HG03159 (cell line): ENCODE results near the gene PPP1R3C.

Source experiments
- ATAC-seq: cut with Tn5 transposase; IDR thresholded peaks from one replicate; pipeline ENCODE4 v1.9.1; 2021; ENCODE audit warnings: mild to moderate bottlenecking, moderate library complexity; ENCODE audit not compliant: unreplicated experiment

Gene PPP1R3C

DNA sequence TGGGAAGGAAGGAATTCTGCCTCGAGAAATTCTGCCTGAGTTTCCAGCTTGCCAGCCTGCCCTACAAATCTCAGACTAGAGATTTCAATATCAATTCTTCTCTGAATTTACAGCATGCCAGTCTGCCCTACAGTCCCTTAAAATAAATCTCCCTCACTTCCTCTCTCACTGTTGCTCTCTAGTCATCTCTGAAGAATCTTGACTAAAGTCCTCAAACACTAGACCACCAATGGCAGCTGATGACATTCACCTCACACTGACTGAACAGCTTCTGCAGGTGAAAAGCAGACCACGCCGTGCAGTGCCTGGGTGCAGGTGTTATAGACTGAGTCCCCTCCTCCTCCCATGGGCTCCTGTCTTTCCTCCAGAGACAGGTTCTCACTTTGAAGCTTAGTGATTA is 30.4 kb downstream of the PPP1R3C start:
- no peak for ATAC-seq

DNA sequence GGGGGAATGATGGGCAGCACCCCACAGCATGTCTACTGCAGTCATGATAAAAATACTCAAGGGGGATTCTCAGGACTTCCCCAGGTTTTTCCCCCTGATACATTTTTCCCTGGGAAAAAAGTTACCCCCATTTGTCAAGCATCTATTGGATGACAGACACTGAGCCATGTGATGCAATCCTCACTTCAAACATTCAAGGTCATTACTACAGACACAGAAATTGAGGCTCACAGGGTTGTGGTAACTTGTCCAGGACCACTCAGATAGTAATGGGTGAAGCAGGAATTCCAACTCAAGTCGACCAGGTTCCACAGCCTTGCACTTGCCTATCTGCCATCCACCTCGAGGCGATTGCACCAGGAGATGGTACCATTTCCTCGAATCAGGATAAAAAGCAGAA is 31.7 kb downstream of the PPP1R3C start:
- ATAC-seq, result no peak

DNA sequence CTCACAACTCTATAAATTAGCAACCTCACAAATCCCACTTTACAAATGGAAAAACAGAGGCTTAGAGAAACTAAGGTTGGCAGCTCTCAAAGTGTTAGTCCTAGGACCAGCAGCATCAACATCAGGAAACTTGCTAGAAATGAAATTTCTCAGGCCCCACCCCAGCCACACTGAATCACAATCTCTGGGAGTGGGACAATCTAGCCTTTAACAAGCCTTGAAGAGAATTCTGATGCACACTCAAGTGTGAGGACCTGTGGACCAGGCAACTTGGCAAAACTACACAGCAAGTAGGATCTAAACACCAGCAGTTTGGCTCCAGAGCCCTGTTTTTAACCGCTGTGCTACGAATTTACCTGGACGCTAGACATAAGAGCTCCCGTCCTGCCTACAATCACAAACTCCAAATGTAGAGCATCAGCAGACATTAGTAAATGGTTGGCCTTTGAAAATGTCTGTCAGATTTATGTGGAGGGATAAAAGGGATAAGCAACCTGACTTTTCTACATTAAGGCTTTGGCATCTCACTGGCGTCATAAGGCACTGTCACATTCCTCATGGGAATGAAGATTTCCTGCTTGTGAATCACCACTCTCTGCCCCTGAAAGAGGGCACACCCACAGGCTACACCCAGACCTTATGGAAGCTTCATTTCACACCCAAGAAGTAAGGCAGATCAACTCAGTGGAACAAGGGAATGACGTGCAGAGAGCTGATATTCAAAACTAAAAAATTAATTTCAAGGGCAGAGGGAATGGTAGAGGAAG is 34.5 kb downstream of the PPP1R3C start:
- no peak for ATAC-seq

GRCh38 chr10:91597197-91597881 is 35.5 kb downstream of the PPP1R3C start:
- no peak for ATAC-seq

- ATAC-seq, result no peak
These were observed 36.1 kb downstream of the PPP1R3C start for GRCh38 chr10:91596825-91597196.

DNA sequence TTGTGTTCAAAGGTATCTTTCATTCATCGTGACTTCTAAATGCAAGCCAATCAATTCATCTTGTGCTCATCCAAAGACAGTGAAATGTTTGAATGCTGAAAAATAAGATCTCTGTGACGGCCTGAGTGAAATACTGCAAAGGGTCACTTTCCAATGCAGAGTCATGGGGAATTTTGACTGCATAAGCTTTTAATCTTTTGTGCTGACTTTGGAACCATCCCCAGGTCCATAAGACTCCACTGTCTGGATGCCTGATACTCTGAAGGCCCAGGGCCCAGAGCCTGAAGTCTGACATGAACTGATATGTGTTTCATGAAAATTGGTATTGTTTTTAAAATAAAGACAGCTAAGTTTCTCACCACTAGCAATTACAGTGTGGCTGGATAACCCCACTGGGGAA is 39.0 kb downstream of the PPP1R3C start:
- ATAC-seq, result no peak

DNA sequence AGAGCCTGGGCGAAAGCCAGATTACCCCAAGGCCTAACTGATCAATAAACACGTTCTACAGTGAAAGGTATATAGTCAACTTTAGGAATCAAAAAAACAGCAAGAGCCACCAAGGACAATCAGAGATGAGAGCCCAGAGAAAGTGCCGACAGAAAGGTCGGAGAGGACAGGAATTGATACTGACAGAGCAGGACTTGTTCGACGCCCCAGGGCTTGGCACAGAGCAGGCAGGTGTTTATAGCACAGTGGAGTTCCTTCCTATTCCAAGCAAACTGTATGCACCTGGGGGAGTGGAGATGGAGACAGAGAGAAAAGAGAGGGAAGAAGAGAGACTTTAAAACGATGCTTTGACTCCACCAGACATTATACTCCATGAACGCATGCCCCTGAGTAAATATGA is 39.5 kb downstream of the PPP1R3C start:
- no peak for ATAC-seq

DNA sequence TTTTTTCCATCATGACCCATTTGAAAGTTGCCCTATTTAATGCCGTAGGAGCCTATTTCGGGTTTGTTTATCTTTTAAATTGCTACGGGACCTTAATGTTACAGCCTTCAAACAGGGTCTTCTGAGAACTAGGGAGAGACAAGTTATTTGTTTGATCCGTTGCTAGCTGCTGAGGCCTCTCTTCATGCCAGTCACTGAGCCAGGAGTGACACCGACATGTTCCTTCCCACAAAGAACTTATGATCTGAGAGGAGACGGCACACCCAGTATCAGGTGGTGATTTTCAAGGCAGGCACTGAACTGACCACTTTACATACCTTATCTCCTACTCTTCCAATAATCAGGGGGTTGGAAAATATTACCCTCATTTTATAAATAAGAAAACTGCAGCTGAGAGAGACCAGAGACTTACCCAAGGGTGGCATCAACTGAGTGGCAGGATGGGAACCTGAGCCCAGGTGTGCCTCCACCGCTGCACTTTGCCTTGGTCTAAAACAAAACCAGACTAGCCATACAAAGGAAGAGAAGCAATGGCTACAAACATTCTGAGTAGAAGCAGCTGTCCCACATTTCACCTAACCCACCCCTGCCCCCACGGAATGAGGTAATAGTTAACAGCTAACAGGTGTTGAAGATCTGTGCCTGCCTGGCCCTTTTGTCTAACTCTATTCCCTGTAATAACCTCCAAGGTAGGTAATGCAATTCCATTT is 40.5 kb downstream of the PPP1R3C start:
- ATAC-seq, result no peak

DNA sequence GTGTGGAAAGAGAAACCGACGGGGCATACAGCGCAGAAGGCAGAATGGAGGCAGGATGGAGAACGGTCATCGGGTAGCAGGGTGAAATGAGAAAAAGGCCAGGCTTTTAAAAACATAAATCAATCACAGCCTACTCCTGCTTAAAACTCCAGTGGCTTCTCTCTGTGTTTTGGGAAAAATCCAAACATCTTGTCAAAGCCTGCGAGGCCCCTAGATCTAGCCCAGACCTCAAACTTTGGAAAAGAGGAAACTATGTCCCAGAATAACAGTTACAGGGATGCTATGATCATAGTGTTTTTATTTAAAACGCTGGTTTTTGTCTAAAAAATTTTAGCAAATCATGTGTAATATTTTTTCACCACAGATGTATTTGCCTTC is 41.1 kb downstream of the PPP1R3C start:
- ATAC-seq, result no peak

DNA sequence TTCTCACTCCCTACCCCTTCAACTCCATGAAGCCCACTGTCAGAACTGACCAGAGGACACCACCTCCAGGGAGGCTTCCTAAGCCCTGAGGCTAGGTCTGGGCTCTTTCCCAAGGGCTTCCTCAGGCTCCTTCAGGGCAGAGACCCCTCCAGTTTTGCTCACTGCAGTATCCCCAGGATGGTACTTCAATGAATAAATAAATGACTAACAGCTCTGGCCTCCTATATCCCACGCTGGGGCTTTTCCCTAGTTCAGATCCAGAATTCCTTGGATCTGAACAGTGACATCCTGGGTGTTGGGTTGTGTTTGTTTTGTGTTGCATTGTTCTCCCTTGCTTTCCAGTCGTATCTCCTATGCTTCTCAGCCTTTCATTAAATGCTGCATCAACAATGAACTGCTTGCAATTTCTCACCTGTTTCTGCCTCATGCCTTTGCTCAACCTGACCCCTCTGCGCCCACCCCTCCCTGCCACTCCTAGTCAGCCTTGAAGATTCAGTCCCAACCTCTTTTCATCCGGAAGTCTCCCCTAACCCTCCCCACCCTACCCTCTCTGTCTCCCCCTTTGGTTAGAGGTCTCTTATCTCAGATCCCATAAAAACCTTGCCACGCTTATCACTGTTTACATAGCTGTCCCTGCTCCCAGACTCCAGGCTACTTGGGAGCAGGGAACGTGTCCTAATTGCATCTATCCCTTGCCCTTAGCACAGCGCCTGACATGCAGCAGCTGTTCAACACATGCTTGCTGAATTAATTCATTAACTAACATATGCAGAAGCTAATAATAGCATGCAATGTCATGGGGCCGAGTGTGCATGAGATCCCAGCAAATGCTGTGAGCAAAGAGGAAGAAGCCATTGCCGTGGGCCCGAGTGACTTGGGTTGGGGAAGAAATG is 41.7 kb downstream of the PPP1R3C start:
- ATAC-seq, result no peak

GRCh38 chr10:91590142-91590903 is 42.5 kb downstream of the PPP1R3C start:
- no peak for ATAC-seq

GRCh38 chr10:91589658-91590035 is 43.2 kb downstream of the PPP1R3C start:
- no peak for ATAC-seq

DNA sequence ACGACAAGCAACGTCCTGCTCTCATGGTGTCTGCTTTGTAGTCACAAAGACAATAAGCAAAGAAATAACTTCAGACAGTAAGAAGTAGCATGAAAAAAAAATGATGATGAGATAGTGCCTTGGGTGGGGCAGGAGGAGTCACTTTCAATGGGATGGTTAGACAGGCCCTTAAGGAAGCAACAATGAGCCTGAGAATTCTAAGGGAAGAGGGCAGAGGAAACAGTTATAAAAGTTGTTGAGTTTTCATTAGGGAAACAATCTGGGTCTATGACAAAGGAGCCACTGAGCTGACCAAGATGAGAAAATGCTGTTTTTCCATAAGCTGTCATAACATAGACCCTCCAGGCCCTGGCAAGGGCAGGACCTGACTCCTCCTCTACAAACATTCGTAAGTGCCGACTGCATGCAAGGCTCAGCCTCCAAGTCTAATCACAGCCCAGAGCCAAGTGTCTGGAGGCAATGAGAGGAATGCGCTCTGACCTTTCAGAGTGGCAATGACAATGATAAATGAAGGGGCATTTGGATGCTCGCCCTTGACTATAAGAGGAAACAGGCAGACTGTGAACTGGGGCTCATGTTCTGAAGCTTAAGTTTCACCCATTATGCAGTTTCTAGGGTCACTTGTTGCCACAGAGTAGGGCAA is 43.7 kb downstream of the PPP1R3C start:
- no peak for ATAC-seq

GRCh38 chr10:91587710-91588638 is 44.9 kb downstream of the PPP1R3C start:
- no peak for ATAC-seq

GRCh38 chr10:91582153-91582554 is 50.7 kb downstream of the PPP1R3C start:
- ATAC-seq, result no peak

DNA sequence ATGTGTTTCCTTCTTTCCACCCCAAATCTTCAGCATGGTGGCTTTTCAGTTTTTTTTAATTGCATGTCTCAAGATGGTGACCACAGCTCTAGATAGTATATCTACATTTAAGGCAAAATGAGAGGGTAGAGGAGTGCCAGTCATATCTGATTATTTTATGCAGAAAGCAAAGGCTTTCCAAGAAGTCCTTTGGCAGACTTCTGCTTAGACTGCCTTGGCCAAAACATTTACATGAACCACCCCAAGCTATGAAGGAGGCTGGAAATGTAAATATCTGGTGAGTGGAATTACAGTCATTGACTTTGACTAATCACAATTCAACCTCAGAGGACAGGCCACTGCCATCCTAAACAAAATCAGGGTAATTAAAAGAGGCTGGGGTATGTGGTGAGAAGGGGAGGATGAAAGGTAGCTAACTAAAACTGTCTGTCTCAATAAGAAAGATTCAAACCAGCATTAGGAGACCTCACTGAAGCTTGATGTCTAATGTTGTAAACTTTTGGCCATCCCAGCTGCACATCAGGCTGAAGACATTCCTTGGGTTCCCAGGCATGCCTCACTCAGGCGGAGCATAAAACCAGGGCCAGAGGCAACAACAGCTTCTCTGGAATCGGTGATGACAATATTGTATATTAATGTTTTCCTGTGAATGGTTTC is 53.4 kb downstream of the PPP1R3C start:
- ATAC-seq, result no peak
